SW480 (cell line): ENCODE data around the gene GALNT12.

ENCODE experiments used
- DNase-seq: peaks from one replicate; pipeline ENCODE4 v3.0.0-alpha.2; 2016; ENCODE audit warnings: low spot score

Gene GALNT12

DNA sequence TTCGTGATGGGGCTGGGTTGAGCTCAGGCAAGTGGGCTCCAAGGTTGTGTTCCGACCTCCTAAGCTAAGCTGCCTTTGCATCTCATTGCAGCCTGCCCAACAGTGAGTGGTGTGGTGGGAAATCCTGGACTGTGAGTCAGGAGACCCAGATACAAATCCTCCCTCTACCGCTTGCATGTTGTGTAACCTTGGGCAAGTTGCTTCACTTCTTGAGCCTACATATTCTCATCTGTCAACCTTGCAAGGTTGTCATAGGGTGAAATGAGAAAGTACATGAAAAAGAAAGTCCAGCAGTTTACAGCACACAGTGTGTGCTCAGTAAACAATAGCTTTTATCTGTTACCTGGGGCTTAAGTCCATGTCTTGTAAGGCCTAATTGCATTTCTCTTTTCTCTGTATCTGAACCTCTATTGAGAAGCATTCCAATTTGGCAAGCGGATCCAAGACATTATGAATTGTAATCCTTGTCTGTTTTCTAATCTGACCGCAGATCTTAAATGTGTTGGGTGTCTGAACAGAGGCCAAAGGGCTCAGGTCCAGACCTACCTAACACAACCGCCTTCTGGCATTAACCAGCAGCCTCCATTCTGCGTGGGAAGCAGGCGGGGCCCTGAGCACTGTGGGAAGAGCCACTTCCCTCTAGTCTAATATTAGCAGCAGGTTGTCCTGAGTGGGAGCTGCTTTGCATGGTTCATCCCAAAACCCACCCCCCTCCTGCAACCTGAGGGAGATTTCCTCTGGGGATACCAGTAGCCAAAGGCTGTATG, 1.8 kb upstream of the GALNT12 start:
- DNase-seq: no peak

- peak; percentile 33 for DNase-seq
Observed at GRCh38 chr9:98806394-98807035, 955 bp upstream of the GALNT12 start.

DNA sequence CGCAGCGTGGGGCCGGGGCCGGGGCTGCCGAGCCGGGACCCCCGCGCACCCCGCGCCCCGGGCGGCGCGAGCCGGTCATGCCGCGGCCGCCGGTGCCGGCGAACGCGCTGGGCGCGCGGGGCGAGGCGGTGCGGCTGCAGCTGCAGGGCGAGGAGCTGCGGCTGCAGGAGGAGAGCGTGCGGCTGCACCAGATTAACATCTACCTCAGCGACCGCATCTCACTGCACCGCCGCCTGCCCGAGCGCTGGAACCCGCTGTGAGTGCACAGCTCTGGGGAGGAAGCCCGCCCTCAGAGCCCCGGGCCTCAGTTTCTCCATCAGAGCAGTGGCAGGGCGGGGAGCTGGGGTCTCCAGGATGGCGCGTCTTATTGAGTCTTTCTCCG, 335 bp downstream of the GALNT12 start:
- DNase-seq: peak; percentile 38

DNA sequence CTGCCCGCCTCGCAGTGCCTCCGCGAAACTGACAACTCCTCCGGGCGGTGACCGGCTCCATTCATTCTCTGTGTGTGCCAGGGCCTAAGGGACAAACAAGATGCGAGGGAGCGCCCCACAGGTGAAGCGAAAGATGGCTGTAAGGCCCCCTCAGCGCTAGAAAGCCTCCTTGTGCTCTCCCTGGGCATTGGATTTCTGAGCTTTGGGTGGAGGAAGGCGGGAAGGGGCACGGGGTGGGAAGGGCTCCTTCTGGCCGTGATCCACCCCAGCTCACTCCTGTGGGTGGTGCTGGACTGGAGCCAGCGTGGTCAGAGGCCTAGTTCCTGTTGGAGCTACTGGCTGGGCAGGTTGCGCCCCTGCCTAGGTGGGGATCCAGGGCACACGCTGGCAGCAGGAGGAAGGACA, 943 bp downstream of the GALNT12 start:
- DNase-seq: peak; percentile 51

DNA sequence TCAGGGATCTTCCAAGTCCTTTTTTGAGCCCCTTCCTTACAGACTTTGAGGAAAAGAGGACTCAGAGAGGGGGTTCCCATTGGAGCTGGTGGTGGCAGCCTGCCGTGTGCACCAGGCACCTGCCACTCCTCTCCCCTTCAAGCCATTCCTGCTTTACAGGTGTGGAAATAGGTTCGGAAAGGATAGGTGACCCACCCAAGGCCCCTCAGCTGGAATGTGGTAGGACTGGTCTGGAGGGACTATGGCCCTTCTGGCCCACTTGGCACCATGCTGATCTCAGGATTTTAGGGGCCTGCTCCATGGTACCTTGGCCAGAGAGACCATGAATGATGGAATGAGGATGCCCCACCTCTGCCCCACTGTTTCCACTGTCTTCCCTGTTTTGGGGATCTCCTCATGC, 1.4 kb downstream of the GALNT12 start:
- DNase-seq: no peak

DNA sequence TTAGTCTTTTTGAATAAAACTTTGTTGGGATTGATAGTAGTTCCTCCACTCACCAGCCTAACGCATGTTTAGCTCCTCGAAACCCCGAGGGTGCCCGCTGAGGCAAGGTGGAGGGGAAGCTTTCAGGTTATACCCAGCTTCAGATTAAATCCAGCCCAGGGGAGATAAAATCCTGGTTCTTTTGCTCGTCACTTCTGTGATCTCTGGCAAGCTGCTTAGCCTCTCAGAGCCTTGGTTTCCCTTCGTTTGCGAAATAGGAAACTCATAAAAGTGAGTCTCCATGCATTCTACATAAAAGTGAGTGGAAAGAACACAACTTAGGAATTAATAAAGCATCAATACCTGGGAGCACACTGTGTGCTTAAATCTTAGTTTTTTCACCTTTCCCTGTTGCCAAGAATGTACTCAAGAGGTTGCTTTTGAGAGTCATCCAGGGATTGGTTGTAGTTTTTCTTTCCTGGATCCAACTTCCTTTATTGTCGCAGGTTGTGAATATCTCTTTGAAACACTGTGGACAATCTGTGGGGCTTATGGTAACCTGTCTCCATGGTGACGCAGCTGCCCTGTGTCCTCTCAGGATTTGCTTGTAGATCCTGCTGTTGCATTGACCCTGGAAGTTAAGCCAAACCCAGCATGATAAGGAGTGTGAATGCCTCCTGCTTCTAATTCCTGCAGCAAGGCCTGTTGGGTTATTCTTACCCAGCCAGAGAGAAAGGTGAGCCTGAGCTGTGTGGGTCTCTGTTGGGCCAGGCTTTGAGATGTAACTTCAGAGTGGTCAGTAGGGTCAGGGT, 2.0 kb downstream of the GALNT12 start:
- DNase-seq: no peak

DNA sequence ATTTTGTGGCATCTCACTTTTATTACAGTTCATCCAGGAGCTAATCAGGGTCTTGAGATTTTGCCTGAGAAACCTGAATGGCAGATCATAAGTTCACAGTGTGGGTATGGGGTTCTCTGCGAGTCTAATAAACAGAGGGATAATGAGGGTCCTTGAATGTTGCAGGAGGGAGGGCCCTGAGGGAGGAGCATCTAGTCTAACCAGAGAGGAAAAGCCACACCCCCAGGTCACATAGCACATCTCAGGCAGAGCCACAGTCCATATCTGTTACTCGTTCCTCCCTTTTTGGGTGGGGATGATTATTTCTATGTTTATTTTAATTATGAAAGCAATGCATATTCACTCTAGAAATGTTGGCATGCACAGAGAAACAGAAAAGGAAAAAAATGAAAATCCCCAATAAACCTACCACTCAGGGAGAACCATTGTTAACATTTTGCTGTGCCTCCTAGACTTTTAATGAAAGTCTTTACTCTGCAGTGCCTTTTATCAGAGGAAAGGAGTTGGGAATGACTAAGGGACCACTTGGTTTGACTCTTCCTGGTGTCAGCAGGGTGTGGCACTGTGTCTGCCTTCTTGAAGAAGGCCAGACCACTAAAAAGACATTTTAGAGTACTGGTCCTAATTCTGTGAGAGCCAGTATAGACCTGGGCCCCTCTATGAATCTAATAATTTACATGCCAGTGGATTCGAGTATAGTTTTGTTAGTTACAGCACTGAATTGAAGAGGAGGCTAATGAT, 2.8 kb downstream of the GALNT12 start:
- DNase-seq: no peak

DNA sequence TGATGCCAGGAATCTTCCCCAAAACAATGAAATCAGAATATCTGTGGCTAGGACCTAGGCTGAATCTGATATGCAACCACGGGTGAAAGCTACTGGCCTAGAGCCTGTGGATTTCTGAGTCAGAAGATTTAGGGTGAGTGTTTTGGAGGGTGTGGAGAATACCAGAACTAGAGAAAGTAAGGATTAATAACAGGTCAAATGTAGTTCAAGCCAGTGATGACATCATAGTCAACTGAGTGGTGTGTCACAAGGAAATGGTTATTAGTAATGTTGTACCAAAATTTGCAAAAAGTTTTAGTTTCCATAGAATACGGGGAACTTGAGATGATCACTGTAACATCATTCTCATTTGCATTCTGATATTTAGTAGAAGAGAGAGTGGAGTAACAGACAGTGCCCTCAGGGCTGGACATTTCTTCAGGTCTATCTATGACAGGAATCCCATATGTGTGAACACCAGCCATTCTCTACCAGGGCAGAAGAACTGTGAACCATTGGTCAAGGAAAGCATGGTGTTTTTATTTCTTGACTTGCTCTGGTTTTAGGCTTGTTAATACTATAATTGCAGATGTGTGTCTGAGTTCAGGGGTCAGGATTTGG, 3.7 kb downstream of the GALNT12 start:
- DNase-seq: no peak

- no peak for DNase-seq
Observed at GRCh38 chr9:98815391-98815951, 8.0 kb downstream of the GALNT12 start.

GRCh38 chr9:98818764-98819163, 11.3 kb downstream of the GALNT12 start:
- DNase-seq: no peak

DNA sequence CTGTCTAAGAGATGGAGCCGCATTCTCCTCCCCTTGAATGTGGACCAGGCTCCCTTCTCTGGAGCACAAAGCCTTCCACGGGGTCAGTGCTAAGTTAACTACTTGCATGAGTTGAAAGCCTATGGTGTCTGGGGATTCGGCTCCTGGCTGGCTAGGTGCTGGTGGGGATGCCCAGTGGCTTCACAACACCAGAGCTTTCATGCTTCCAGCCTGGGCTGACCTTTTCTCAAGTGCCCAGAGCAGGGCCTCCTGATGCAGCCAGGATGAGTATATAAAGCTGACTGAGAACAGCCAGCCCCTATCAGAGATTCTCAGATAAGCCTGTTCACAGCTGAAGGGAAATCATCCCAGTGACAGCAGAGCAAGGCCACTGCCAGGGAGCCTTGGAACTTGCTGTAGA, 11.8 kb downstream of the GALNT12 start:
- DNase-seq: no peak

GRCh38 chr9:98821831-98822230, 14.4 kb downstream of the GALNT12 start:
- no peak for DNase-seq

DNA sequence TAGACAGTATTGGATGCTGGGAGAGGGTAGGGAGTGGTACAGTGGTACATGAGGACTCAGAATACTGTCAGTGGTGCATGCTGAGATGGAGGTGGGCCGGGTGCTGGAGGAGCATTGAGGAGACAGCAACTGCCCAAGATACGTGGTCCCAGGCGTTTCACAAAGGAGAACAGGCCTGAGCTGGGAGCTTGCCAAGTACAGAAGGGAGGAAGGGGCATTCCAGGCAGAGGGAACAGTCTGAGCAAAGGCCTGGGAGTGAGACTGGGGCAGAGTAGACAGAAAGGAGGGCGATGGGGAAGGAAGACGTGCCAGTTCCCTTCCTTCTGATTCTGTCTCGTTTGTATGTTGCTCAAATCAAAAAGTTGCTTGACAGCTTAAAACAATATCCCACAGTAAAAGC, 15.2 kb downstream of the GALNT12 start:
- no peak for DNase-seq

GRCh38 chr9:98823666-98824334, 16.3 kb downstream of the GALNT12 start:
- DNase-seq: no peak

DNA sequence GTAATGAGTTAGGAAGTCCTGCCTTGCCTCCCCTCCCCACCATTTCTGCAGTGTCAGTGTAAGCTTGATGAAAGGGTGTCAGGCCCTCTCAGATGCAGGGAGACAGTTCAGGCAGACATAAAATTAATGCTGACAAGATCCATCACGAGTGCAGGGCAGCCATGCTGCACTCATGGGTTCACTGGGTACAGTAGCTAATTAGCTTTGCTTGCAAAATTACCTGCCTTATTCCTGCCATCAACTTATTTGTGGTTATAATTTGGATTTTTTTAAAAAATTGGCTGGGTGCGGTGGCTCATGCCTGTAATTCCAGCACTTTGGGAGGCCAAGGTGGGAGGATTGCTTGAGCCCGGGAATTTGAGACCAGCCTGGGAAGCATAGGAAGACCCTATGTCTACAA, 17.9 kb downstream of the GALNT12 start:
- no peak for DNase-seq

DNA sequence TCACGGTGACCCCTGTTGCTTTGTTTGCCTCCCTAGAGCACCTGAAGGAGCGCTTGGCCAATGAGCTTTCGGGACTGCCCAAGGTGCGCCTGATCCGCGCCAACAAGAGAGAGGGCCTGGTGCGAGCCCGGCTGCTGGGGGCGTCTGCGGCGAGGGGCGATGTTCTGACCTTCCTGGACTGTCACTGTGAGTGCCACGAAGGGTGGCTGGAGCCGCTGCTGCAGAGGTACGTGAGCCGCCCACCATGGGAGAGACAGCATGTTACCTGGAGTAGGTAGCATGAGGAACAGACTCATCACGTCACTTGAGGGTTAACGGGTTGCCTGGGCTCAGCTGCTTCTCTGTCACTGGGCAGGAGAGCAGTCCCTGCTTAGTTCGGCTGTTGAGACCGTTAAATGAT, 19.2 kb downstream of the GALNT12 start:
- no peak for DNase-seq

GRCh38 chr9:98829766-98830165, 22.3 kb downstream of the GALNT12 start:
- DNase-seq: no peak

- no peak for DNase-seq
Observed at GRCh38 chr9:98830554-98830953, 23.1 kb downstream of the GALNT12 start.

- DNase-seq: no peak
Observed at GRCh38 chr9:98831696-98832095, 24.2 kb downstream of the GALNT12 start.

DNA sequence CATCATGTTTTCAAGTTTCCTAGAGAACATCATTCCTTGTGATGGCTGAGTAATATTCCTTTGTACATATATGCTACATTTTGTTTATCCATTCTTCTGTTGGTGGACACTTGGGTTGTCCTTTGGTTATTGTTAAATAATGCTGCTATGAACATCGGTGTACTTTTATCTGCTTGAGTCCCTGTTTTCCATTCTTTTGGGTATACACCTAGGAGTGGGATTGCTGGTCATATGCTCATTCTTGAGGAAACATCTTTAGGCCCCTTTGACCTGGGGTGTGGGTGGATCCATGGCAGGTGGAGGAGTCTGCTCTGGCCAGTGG, 25.3 kb downstream of the GALNT12 start:
- no peak for DNase-seq
